Measurements from ENCODE around the gene TNS4. TPM values are rescaled to one million over a fixed set of nuclear protein-coding genes. Genes with fewer than 3 reads are reported as not detected.

TNS4 gene
- total and polyA plus RNA-seq, 2 of the 4 experiments (the other 2 are of a cell fraction), result not detected

- no peak for TF ChIP-seq MAFK (IDR thresholded peaks at IDR 0.05; ENCODE audit: low read depth, low read length)
These were observed 26.1 kb downstream of the TNS4 start (continued) for GRCh38 chr17:40475234-40475908.

DNA sequence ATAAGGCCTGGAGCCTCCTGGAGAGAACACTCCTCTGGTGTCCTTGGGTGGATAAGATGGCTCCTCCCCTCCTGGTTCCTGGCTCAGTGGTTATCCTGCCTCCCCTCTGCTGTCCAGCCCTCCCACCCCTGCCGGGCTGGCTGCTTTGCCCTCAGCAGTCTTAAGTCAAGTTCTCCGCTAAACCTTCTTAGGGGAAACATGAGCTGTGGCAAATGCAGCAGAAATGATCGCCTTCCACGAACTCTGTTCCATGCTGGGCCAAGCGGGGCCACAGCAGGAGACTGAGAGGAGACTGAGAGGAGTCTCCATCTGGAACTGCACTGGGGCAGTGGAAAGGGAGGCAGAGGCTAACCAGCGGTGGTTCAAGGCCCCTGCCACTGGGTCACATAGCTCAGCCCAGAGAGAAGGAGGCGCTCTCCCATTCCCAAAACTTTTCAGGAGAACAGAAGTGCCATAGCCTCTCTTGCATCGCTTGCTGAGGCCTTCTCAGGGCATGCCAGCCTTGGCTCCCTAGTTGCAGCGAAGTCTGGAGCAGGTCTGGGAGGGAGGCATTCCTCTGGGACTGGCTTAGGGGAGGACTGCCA is 26.9 kb downstream of the TNS4 start:
- Histone ChIP-seq H3K23ac (ENCODE audit: low read depth, low read length) (peak overlapping the region; percentile 16; the same call in 1 of the 2 replicates), H3K9ac (ENCODE audit: low read depth, low read length) (no peak overlapping the region), H3K14ac (replicated peaks; ENCODE audit: low read depth, low read length) (peak overlapping the region; percentile 25; the same call in 1 of the 2 replicates), H3K36me3 (ENCODE audit: control insufficient read depth, insufficient read depth, low read length) (no peaks in the 10 kb centered on the region), H2BK120ac (ENCODE audit: low read depth, low read length) (peak overlapping the region; percentile 47), H3K4me1 (ENCODE audit: control insufficient read depth, insufficient read depth, low read length) (peaks cover 25% of the 10 kb centered on the region), H3K27ac (ENCODE audit: insufficient read depth, low read length) (peak overlapping the region; percentile 23; the same call in 1 of the 2 replicates), H3K18ac (ENCODE audit: low read depth, low read length) (peak overlapping the region; percentile 24; the same call in 1 of the 2 replicates), H4K5ac (ENCODE audit: low read depth, low read length) (peak overlapping the region; percentile 30; the same call in 1 of the 2 replicates), H4K91ac (ENCODE audit: insufficient read depth, low read depth, low read length) (peak overlapping the region; percentile 62), H3K9me3 (ENCODE audit: control insufficient read depth, insufficient read depth, low read length) (no peaks in the 10 kb centered on the region), H4K20me1 (ENCODE audit: insufficient read depth, low read length) (no peaks in the 10 kb centered on the region), H4K8ac (ENCODE audit: low read depth in 2 of 2, low read length in 2 of 2) (no peak overlapping the region; a peak in 1 of 4 replicates), H3K79me1 (ENCODE audit: low read depth in 1 of 2, low read length in 2 of 2) (peaks cover 0 to 19% of the 10 kb centered on the region in 2 experiments; a peak in 2 of 4 replicates), H2BK5ac (ENCODE audit: low read depth, low read length, poor library complexity, severe bottlenecking) (peak overlapping the region; percentile 18), H2AFZ (replicated peaks; ENCODE audit: low read length, poor library complexity) (peak overlapping the region; percentile 40), H3K9me1 (ENCODE audit: insufficient read depth, low read length) (peaks cover 20% of the 10 kb centered on the region), H2BK20ac (ENCODE audit: low read depth, low read length) (peak overlapping the region; percentile 53), H3K4me3 (ENCODE audit: insufficient read depth, low read depth, low read length) (no peak overlapping the region), H3K27me3 (ENCODE audit: control insufficient read depth, insufficient read depth, low read length) (no peaks in the 10 kb centered on the region), H3K4ac (ENCODE audit: low read depth, low read length) (peak overlapping the region; percentile 71), H3K4me2 (ENCODE audit: low read depth, low read length) (no peak overlapping the region), H2AK5ac (ENCODE audit: low read depth, low read length) (peak overlapping the region; percentile 67), H3K56ac (ENCODE audit: extremely low read depth, insufficient read depth, low read length) (no peak overlapping the region), H2AK9ac (replicated peaks; ENCODE audit: low read depth, low read length, poor library complexity) (peak overlapping the region; percentile 11), H2BK15ac (ENCODE audit: low read depth, low read length) (peak overlapping the region; percentile 83; the same call in 2 of the 3 replicates)
- ATAC-seq (ENCODE audit: low read depth), result no peak
- POLR2A ChIA-PET (ENCODE audit: unreplicated experiment), result interaction anchor here (0.6 kb wide), 1 partner anchor 12 kb away, joined by 6 read pairs; no protein-coding TSS in a partner anchor
- BruUV-seq (replicated peaks), result no TSS peak
- no peak for DNase-seq
- dilution Hi-C loops (cut with HindIII; ENCODE audit: low sequenced_read_pairs, unreplicated experiment) (no loop called here), in situ Hi-C loops (cut with MboI; ENCODE audit: low sequenced_read_pairs) (no loop called here), intact Hi-C loops (cut with micrococcal nuclease) (no loop called here)
- CTCF ChIA-PET, result no interaction called here
- WGBS, 2 experiments (ENCODE audit: extremely low coverage in 2 of 2, insufficient read length in 1 of 2), result 85% methylated on average over 4 of the region's 9 CpGs; no CpG with 5 or more reads in 1 of the 2 experiments
- TF ChIP-seq MAFK (IDR thresholded peaks at IDR 0.05; ENCODE audit: low read depth, low read length), result no peak
- no peak for TF ChIP-seq CEBPB (IDR thresholded peaks at IDR 0.05; ENCODE audit: low read depth, low read length)
- no peak for TF ChIP-seq POLR2A (IDR thresholded peaks at IDR 0.05; ENCODE audit: low read depth, low read length)
- no peak for TF ChIP-seq FOS (IDR thresholded peaks at IDR 0.05; ENCODE audit: low read depth, low read length)
- TF ChIP-seq NFE2L2 (IDR thresholded peaks at IDR 0.05; ENCODE audit: low read depth, low read length), result no peak
- TF ChIP-seq CHD1 (IDR thresholded peaks at IDR 0.05; ENCODE audit: low read depth, low read length), result no peak
- TF ChIP-seq RAD21 (IDR thresholded peaks at IDR 0.05; ENCODE audit: low read length), result no peak
- TF ChIP-seq, protein P1, sequence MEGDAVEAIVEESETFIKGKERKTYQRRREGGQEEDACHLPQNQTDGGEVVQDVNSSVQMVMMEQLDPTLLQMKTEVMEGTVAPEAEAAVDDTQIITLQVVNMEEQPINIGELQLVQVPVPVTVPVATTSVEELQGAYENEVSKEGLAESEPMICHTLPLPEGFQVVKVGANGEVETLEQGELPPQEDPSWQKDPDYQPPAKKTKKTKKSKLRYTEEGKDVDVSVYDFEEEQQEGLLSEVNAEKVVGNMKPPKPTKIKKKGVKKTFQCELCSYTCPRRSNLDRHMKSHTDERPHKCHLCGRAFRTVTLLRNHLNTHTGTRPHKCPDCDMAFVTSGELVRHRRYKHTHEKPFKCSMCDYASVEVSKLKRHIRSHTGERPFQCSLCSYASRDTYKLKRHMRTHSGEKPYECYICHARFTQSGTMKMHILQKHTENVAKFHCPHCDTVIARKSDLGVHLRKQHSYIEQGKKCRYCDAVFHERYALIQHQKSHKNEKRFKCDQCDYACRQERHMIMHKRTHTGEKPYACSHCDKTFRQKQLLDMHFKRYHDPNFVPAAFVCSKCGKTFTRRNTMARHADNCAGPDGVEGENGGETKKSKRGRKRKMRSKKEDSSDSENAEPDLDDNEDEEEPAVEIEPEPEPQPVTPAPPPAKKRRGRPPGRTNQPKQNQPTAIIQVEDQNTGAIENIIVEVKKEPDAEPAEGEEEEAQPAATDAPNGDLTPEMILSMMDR (conservative IDR thresholded peaks at IDR 0.05; ENCODE audit: low read depth, low read length), result no peak
- TF ChIP-seq RCOR1 (IDR thresholded peaks at IDR 0.05; ENCODE audit: insufficient replicate concordance, low read length), result no peak
- TF ChIP-seq, protein P2, sequence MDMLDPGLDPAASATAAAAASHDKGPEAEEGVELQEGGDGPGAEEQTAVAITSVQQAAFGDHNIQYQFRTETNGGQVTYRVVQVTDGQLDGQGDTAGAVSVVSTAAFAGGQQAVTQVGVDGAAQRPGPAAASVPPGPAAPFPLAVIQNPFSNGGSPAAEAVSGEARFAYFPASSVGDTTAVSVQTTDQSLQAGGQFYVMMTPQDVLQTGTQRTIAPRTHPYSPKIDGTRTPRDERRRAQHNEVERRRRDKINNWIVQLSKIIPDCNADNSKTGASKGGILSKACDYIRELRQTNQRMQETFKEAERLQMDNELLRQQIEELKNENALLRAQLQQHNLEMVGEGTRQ (IDR thresholded peaks at IDR 0.05; ENCODE audit: low read depth, low read length), result no peak
- TF ChIP-seq ELK1 (IDR thresholded peaks at IDR 0.05; ENCODE audit: borderline replicate concordance, low read depth, low read length), result no peak
- no peak for TF ChIP-seq SMC3 (IDR thresholded peaks at IDR 0.05; ENCODE audit: low read depth, low read length)
